Smooth muscle cell of the brain vasculature (primary cell): Measurements from ENCODE around the gene TBX10.
A peak's percentile ranks its signal among the peaks of the same experiment; 100 is the strongest.
"Not testable (repeated sequence)": the region's sequence is repeated elsewhere in the genome, so short reads cannot be mapped to it uniquely, and the experiment has no call there.

ENCODE experiments used
- DNase-seq: peaks from one replicate; pipeline ENCODE4 v3.0.0-alpha.2; 2012; ENCODE audit warnings: low read depth, low spot score

The TBX10 gene

DNA sequence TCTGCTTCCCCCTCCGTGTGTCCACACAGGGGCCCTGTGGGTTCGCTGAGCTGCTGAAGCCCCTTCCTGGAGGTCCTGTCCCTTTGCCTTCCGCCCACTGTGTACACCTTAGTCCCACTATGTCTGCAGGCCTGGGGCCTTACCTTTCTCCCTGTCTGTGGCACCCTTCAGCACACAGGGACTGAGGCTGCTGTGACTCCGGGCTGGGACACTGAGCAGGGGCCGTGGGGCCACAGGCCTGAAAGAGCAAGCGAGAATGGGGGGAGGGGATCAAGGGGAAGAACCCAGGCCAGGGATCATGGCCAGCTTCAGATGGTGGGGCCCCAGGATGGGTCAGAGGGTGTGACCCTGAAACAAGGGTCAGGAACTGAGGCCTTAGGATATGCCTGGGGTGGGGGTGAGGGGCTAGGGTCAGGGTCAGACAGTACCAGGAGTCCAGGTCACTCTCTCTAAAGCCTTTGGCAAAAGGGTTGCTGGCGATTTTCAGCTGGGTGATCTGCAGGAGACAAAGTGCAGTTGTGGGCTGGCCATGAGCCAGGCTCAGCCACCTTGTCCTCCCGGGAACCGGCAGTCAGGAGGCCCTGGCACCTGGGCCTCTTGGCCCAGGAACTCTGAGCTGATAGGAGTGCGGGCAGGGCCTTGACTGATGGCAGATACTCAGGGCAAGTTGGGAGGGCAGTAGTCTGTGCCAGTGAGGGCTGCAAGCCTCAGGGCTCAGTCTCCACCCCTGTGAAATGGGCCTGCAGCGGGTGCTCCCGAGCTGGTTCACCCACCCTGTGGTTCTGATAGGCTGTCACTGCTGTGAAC, 7.2 kb downstream of the TBX10 start:
- DNase-seq, result no peak

DNA sequence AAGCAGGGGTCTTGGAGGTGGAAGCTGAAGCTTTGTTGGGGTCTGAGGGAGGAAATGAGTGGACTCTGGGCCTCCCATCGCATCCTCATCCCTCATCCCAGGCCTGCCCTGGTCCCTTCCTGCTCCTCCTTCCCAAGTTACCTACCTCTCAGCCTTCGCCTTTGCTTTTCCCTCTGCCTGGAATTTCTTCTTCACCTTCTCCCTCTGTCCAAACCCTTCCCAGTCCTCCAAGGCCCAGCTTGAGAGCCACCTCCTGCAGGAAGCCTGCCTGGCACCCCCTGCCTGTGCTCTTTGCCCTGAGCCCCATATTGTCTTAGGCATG, 7.7 kb downstream of the TBX10 start:
- no peak for DNase-seq

DNA sequence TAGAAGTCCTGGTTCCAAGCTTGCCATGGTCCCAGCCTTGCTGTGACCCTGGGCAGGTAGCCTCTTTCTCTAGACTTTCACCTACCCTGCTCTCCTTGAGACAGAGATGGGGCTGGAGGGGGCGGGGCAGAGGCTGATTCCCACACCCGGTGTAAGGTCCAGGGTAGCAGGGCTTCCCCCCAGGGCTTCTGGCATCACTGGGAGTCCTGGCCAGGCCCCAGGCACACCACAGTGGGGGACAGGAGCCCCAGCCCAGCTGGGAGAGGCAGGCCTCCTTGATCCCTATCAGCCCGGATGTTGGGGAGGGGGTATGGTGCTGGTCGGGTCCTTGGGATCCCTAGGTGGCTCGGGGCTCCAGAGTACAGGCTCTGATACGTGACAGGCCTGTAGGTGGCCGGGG, 8.2 kb downstream of the TBX10 start:
- DNase-seq, result no peak

DNA sequence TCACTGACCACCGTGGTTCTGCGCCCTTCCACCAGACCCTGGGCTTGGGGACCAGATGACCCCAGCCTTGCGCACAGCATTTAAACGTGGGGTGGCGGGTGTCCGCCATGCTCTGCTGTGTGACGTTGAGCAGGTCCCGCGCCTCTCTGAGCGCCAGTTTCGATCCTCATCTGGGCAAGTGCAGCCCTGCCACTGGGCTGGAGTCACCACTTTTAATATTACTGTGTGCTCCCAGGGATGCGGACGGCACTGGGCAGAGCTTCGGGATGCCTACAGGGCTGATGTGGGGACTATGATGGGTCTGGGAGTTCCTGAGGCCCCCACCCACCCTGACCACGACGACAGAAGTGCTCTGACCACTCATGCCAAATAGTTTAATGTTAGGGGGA, 8.6 kb downstream of the TBX10 start:
- no peak for DNase-seq

DNA sequence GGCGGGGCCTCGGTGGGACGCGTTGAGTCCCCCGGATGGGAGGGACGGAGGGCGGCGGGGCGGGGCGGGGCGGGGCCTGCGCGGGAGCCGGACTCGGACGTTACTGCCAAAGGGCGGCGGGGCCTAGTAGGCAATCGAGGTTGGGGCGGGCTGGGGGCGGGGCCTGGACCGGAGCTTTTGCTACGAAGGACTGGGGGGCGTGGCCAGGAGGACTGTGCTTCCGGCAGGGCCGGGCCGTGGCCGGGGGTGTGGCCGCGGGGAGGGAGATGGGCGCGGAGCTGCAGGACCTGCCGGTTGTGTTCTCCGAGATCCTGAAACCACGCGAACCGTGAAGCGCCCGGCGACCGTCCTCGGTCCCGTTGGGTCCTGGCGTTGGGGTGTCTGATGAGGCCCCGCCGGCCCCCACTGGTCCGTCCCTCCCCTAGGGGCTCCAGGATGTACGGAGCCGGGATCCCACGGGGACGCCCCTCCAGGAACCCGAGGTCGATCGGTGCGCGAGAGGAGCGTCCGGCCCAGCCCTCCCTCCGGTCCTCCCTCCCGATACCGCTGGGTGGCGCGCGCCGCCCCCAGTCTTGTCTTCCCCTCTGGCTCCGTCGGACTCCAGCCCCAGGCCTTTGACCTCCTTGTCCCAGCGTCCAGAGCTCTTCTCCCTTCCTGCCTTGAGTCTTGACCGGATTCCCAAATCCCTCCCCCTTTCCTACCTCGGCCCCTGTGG, 9.2 kb downstream of the TBX10 start:
- peak; percentile 89 for DNase-seq

DNA sequence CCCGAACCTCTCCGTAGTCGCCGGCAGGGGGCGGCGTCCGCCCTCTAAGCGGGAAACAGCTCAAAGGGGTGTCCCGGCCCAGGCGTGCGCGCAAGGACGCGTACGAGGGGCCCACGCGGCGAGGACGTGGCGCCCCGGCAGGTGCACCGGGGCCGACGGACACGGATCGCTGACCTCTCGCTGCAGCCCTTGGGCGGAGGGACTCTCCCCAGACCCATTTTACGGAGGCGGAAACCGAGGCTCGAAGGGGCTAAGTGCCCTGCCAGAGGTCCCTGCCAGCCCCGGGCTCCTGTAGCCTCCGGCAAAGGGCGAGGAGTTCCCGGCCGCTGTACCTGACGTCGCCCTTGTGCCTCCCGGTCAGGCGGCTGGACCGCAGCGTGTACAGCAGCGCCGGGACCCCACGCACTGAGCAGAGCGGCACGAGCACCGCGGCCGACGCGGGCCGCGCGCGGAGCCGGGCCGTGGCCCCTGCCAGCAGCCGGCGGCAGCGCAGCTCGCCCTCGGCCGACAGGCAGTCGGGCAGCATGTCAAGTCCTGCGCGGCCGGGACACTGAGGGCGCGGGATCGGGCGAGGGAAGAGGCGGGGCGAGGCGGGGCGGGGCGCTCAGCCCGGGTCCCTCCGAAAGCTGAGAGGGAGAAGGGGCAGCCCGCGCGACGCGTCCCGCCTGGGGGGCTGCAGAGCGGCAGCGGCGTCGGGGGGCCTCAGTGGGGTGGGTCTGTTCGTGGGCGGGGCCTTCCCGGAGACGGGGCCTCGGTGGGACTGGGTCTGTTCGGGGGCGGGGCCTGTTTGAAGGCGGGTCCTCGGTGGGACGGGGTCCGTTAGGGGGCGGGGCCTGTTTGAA, 10.0 kb downstream of the TBX10 start, which contains the start of gene NUDT8:
TSS of gene NUDT8 (minus strand) at position 552 of the 842 bp plus-strand sequence. CDS start at position 526, 26 bp downstream.
- DNase-seq, result peak; percentile 53

DNA sequence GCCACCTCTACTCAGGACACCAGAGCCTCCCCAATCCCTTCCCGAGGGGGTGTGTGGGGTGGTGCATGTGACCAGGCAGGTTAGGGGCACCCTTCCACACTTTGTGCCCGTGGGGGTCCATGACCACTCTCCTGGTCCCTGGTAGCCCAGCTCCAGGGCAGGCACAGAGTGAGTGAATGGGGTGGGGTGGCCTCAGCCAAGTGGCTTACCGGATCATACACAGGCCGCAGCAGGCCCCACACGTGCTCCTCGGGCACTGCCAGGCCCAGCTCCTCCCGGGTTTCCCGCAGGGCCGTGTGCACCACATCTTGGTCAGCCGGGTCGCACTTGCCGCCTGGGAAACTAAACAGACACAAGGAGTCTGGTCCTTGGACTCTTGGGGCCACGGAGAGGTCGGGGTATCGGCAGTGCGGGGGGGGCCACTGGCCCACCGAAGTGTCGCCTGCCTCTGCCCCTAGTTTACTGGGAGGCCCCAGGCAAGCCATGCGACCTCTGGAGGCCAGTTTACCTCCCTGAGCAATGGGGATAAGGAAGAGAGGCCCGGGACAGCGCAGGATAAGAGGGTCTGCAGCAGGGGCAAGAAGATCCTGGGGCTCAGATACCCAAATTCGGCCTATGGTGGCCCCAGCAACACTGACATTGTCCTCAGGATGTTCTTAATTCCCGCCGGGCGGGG, 10.7 kb downstream of the TBX10 start:
- no peak for DNase-seq

DNA sequence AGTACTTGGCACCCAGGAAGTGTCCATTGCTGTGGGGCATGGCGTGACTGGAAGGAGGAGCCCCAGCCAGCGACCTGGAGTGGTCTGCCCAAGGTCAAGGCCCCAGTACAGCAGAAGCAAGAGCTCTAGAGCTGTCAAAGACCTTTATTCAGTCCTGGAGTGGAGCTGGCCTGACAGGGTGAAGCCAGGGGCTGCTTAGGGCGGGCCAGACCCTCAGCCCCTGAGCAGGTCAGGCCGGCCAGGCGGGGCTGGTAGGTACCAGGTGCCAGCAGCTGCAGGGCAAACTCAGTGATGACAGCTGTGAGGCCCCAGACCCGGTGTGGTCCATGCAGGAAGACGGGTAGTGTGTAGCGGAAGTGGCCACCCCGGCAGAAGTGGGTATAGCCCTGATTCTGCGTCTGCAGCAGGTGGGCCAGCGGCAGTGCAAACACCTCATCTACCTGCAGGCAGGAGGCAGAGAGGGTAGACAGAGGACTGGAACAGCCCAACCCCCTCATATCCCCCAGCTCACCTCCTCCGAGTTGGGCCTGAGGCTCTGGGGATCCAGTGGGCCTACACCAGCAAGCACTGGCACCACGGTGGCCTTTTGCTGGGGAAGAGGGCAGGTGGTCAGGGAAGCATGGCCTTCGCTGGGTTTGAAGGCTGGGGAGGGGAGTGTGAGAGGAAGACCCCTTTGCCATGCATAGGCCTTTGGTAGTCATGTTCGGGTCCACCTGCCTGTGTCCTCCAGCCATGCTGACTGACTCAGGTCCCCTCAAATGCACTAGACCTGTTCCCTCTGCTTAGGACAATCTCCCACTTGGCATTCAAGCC, 11.5 kb downstream of the TBX10 start:
- no peak for DNase-seq

DNA sequence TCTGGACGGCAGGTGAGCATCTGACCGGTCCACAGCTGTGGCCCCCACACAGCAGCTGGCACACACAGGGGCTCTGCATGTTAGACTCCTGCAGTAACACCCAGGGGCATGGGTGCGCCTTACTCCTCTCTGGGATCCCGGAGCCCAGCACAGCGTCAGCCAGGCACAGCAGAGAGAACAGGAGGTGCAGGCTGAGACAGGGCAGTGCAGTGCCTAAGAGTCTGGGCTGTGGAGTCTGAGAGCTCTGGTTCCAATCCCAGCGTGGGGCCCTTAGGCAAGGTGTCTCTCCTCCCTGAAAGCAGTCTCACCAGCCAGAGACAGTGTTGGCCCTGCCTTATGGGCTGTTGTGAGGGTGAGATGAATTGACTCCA, 12.1 kb downstream of the TBX10 start:
- no peak for DNase-seq

DNA sequence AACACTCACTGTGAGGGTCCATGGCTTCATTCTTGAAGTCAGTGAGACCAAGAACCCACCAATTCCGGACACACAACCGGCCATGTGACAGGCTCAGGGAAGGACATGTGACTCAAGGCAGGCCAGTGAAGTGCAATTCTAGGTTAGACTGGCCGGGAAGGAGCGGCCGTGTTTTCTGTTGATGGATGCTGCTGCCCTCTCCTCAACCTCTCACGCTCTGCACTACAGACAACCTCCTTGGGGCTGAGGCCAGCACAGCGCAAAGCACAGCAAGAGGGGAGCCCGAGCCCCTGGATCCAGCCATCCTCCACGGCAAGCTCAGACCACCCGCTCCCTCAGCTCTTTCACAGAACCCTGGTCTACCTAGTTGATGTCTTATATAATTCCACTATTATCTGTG, 12.6 kb downstream of the TBX10 start:
- no peak for DNase-seq

DNA sequence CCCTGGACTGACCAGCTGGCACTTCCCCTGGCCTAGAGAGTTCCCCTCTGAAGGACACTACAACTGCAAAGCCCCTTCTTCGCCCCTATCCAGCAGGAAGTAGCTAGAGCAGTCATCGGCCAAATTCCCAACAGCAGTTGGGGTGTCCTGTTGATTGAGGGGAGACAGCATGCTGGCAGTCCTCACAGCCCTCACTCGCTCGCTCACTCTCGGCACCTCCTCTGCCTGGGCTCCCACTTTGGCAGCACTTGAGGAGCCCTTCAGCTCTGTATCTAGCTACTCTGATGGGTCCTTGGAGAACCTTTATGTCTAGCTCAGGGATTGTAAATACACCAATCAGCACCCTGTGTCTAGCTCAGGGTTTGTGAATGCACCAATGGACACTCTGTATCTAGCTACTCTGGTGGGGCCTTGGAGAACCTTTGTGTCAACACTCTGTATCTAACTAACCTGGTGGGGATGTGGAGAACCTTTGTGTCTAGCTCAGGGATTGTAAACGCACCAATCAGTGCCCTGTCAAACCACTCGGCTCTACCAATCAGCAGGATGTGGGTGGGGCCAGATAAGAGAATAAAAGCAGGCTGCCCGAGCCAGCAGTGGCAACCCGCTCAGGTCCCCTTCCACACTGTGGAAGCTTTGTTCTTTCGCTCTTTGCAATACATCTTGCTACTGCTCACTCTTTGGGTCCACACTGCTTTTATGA, 13.3 kb downstream of the TBX10 start:
- DNase-seq, result not testable (repeated sequence)

DNA sequence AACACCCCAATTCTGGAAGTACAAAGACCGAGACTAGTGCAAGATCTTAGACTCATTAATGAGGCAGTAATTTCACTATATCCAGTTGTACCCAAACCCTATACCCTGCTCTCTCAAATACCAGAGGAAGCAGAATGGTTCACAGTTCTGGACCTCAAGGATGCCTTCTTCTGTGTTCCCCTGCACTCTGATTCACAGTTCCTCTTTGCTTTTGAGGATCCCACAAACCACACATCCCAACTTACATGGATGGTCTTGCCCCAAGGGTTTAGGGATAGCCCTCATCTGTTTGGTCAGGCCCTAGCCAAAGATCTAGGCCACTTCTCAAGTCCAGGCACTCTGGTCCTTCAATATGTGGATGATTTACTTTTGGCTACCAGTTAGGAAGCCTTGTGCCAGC, 15.8 kb downstream of the TBX10 start:
- DNase-seq, result not testable (repeated sequence)

DNA sequence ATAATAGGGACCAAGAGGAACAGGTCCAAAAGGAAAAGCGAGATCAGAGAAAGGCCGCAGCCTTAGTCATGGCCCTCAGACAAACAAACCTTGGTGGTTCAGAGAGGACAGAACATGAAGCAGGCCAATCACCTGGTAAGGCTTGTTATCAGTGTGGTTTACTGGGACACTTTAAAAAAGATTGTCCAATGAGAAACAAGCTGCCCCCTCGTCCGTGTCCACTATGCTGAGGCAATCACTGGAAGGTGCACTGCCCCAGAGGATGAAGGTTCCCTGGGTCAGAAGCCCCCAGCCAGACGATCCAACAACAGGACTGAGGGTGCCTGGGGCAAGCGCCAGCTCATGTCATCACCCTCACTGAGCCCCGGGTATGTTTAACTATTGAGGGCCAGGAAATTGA, 16.7 kb downstream of the TBX10 start:
- DNase-seq, result not testable (repeated sequence)

DNA sequence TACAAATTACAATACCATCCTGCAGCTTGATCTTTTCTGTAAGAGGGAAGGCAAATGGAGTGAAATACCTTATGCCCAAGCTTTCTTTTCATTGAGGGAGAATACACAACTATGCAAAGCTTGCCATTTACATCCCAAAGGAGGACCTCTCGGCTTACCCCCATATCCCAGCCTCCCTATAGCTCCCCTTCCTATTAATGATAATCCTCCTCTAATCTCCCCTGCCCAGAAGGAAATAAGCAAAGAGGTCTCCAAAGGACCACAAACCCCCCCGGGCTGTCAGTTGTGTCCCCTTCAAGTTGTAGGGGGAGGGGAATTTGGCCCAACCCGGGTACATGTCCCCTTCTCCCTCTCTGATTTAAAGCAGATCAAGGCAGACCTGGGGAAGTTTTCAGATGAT, 17.6 kb downstream of the TBX10 start:
- DNase-seq, result not testable (repeated sequence)

DNA sequence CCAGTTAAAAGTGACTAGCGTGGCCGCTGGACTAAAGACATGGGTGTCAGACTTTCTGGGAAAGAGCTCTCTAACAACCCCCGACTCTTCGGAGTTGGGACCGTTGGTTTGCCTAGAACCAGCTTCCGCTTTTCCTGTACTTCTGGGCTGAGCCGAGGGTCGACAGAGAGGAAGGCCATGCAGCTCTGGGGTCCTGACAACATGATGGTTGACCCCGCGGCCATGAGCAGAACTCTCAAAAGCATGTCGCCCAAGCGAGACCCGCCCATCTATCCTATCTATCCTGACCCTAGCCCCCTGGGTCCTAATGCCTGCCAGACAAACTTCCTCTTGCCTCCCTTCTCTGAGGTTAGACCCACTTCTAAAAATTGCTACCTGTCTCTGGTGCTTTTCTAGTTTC, 18.9 kb downstream of the TBX10 start:
- not testable (repeated sequence) for DNase-seq

DNA sequence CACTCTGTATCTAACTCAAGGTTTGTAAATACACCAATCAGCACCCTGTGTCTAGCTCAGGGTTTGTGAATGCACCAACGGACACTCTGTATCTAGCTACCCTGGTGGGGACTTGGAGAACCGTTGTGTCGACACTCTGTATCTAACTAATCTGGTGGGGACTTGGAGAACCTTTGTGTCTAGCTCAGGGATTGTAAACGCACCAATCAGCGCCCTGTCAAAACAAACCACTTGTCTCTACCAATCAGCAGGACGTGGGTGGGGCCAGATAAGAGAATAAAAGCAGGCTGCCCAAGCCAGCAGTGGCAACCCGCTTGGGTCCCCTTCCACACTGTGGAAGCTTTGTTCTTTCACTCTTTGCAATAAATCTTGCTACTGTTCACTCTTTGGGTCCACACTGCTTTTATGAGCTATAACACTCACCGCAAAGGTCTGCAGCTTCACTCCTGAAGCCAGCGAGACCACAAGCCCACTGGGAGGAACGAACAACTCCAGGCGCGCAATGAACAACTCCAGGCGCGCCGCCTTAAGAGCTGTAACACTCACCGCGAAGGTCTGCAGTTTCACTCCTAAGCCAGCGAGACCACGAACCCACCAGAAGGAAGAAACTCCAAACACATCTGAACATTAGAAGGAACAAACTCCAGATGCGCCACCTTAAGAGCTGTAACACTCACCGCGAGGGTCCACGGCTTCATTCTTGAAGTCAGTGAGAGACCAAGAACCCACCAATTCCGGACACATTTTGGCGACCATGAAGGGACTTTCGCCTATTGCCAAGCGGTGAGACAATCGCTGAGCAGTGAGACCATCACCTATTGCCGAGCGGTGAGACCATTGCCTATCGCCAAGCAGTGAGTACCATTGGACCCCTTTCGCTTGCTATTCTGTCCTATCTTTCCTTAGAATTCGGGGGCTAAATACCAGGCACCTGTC, 19.6 kb downstream of the TBX10 start:
- not testable (repeated sequence) for DNase-seq

DNA sequence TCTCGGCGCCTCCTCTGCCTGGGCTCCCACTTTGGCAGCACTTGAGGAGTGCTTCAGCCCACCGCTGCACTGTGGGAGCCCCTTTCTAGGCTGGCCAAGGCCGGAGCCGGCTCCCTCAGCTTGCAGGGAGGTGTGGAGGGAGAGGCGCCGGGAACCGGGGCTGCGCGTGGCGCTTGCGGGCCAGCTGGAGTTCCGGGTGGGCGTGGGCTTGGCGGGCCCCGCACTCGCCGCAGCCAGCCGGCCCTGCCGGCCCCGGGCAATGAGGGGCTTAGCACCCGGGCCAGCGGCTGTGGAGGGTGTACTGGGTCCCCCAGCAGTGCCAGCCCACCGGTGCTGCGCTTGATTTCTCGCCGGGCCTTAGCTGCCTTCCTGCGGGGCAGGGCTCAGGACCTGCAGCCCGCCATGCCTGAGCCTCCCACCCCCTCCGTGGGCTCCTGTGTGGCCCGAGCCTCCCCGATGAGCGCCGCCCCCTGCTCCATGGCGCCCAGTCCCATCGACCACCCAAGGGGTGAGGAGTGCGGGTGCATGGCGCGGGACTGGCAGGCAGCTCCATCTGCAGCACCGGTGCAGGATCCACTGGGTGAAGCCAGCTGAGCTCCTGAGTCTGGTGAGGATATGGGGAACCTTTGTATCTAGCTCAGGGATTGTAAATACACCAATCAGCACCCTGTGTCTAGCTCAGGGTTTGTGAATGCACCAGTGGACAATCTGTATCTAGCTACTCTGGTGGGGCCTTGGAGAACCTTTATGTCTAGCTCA, 20.5 kb downstream of the TBX10 start:
- not testable (repeated sequence) for DNase-seq

DNA sequence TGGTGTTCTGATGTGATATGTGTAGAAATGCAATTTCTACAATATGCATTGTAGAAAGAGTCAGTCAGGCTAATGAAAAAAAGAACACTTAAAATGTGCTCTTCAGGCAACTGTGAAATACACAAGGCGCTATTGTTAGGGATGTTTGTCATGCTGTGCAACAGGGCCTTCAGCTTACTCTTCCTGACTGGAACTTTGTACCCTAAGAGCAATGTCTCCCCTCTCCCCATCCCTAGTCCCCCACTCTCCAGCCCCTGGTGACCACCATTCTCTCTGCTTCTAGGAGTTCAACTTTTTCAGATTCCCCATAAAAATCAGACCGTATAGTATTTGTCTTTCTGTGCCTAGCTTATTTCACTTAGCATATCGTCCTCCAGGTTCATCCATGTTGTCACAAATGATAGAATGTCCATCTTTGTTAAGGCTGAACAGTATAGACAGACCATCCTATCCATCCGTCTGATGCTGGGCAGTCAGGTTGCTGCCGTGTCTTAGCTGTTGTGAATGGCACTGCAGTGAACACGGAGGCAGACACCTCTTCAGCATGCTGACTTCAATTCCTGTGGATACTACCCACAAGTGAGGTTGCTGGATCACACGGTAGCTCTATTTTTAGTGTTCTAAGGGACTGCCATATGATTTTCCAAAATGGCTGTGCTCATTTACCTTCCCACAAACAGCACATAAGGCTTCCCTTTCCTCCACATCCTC, 22.2 kb downstream of the TBX10 start:
- DNase-seq, result no peak
